Hepatocyte (in vitro differentiated cells): ENCODE measurements around the gene S100A14. TPM values are rescaled to one million over a fixed set of nuclear protein-coding genes. Genes with fewer than 3 reads are reported as not detected.

Experiments
- DNase-seq: peaks from one replicate; pipeline ENCODE4 v3.0.0-alpha.2; 2016; ENCODE audit warnings: low spot score
- H2AFZ ChIP-seq: fragments of 200-600 bp; sonication (generic); 2 replicates; pipeline ENCODE4 v1.6.0; 2016; ENCODE audit warnings: antibody characterized with exemption, mild to moderate bottlenecking
- H3K27ac ChIP-seq: fragments of 200-600 bp; sonication (generic); 2 replicates; pipeline ENCODE4 v1.5.1; 2016; ENCODE audit warnings: mild to moderate bottlenecking
- H3K27me3 ChIP-seq: fragments of 200-600 bp; sonication (generic); 2 replicates; pipeline ENCODE4 v1.6.1; 2016
- H3K36me3 ChIP-seq: fragments of 200-600 bp; sonication (generic); replicated peaks from 2 replicates; pipeline ENCODE4 v1.5.1; 2016; ENCODE audit warnings: low read depth; ENCODE audit not compliant: insufficient read depth
- H3K4me1 ChIP-seq: fragments of 200-600 bp; sonication (generic); 2 replicates; pipeline ENCODE4 v1.5.1; 2016; ENCODE audit warnings: mild to moderate bottlenecking, moderate library complexity; ENCODE audit not compliant: insufficient read depth
- H3K4me2 ChIP-seq: fragments of 200-600 bp; sonication (generic); 2 replicates; pipeline ENCODE4 v1.6.0; 2016
- H3K4me3 ChIP-seq: fragments of 200-600 bp; sonication (generic); 2 replicates; pipeline ENCODE4 v1.5.1; 2016; ENCODE audit warnings: mild to moderate bottlenecking
- H3K79me2 ChIP-seq: fragments of 200-600 bp; sonication (generic); 2 replicates; pipeline ENCODE4 v1.6.0; 2017; ENCODE audit warnings: mild to moderate bottlenecking
- H3K9me2 ChIP-seq: fragments of 200-600 bp; sonication (generic); replicated peaks from 2 replicates; pipeline ENCODE4 v1.6.0; 2017; ENCODE audit warnings: mild to moderate bottlenecking; ENCODE audit not compliant: insufficient read depth
- H3K9me3 ChIP-seq: fragments of 200-600 bp; sonication (generic); 2 replicates; pipeline ENCODE4 v1.5.1; 2016; ENCODE audit warnings: low read depth, mild to moderate bottlenecking
- H4K20me1 ChIP-seq: fragments of 200-600 bp; sonication (generic); 2 replicates; pipeline ENCODE4 v1.6.0; 2016; ENCODE audit warnings: mild to moderate bottlenecking; ENCODE audit not compliant: insufficient read depth, poor library complexity, severe bottlenecking
- CTCF ChIP-seq: fragments of 200-600 bp; sonication (generic); IDR thresholded peaks from 2 replicates; pipeline ENCODE4 v1.5.1; 2016; ENCODE audit warnings: antibody characterized with exemption, mild to moderate bottlenecking; ENCODE audit not compliant: poor library complexity
- EZH2 ChIP-seq: fragments of 200-600 bp; sonication (generic); IDR thresholded peaks from 2 replicates; pipeline ENCODE4 v1.6.1; 2016; ENCODE audit warnings: antibody characterized with exemption, mild to moderate bottlenecking, borderline replicate concordance
- EZH2phosphoT487 ChIP-seq: fragments of 200-600 bp; sonication (generic); IDR thresholded peaks from one replicate; pipeline ENCODE4 v1.6.1; 2018; ENCODE audit warnings: antibody characterized with exemption, mild to moderate bottlenecking, low read depth, moderate library complexity; ENCODE audit not compliant: unreplicated experiment, severe bottlenecking
- WGBS: methylation state at CpG from one replicate; pipeline ENCODE4 v1.1.6; 2016; ENCODE audit warnings: low lambda C conversion rate; ENCODE audit errors: missing lambda C conversion rate; 5-methylcytosine and 5-hydroxymethylcytosine counted together
- polyA plus RNA-seq: library from polyadenylated mRNA; unstranded; fragments of >200 nt; fragmentation: Nextera tagmentation; extraction: Ambion mirVana; gene quantifications from 2 replicates; pipeline ENCODE4 v1.2.1, GENCODE V29; 2016
- total RNA-seq: library from RNA; depleted of rRNA; stranded (reverse); fragments of >200 nt; gene quantifications from 2 replicates; pipeline ENCODE4 v1.2.3, GENCODE V29; 2014

S100A14 gene
- total and polyA plus RNA-seq, 2 experiments from 2014 or later = 94.9 to 112 TPM

- Histone ChIP-seq H3K27me3 (no peaks in the 10 kb centered on the region), H3K4me1 (peaks cover 41% of the 10 kb centered on the region), H2AFZ (no peak overlapping the region), H3K4me2 (no peak overlapping the region), H3K4me3 (no peak overlapping the region), H3K36me3 (no peaks in the 10 kb centered on the region), H4K20me1 (peaks cover 10% of the 10 kb centered on the region), H3K9me3 (no peaks in the 10 kb centered on the region), H3K27ac (peak overlapping the region; percentile 40), H3K9me2 (no peaks in the 10 kb centered on the region), H3K79me2 (peaks cover 22% of the 10 kb centered on the region)
- DNase-seq = no peak
- 86% methylated on average over 7 of the region's 7 CpGs for WGBS
- no peak for TF ChIP-seq EZH2
- TF ChIP-seq CTCF = no peak
- no peak for TF ChIP-seq EZH2phosphoT487
Observed at GRCh38 chr1:153630384-153630783, 14.3 kb upstream of the S100A14 start.

- Histone ChIP-seq H3K9me3 (no peaks in the 10 kb centered on the region), H3K9me2 (no peaks in the 10 kb centered on the region), H3K4me2 (no peak overlapping the region), H3K27ac (peak overlapping the region; percentile 40), H3K27me3 (no peaks in the 10 kb centered on the region), H3K79me2 (peaks cover 18% of the 10 kb centered on the region), H2AFZ (no peak overlapping the region), H4K20me1 (peaks cover 6% of the 10 kb centered on the region), H3K4me3 (no peak overlapping the region), H3K36me3 (no peaks in the 10 kb centered on the region), H3K4me1 (peaks cover 39% of the 10 kb centered on the region)
- WGBS = 90% methylated on average over 1 of the region's 1 CpG
- no peak for DNase-seq
- no peak for TF ChIP-seq CTCF
- TF ChIP-seq EZH2 = no peak
- TF ChIP-seq EZH2phosphoT487 = no peak
Observed at GRCh38 chr1:153629971-153630370, 13.8 kb upstream of the S100A14 start.

- Histone ChIP-seq H3K9me3 (no peaks in the 10 kb centered on the region), H3K79me2 (peaks cover 13% of the 10 kb centered on the region), H3K4me2 (no peak overlapping the region), H3K36me3 (no peaks in the 10 kb centered on the region), H2AFZ (no peak overlapping the region), H3K9me2 (no peaks in the 10 kb centered on the region), H3K4me3 (no peak overlapping the region), H4K20me1 (no peaks in the 10 kb centered on the region), H3K27ac (no peak overlapping the region), H3K4me1 (peaks cover 39% of the 10 kb centered on the region), H3K27me3 (no peaks in the 10 kb centered on the region)
- 79% methylated on average over 5 of the region's 5 CpGs for WGBS
- no peak for DNase-seq
- TF ChIP-seq EZH2phosphoT487 (no peak), EZH2 (no peak), CTCF (no peak)
Observed at GRCh38 chr1:153629343-153629665, 13.2 kb upstream of the S100A14 start.
